Activated T-cell treated with anti-CD3 and anti-CD28 coated beads, Interleukin-2, amount 50 U/mL, for 1 hour (primary cell): ENCODE data around the gene KRT16.
"Not testable (repeated sequence)": the region's sequence is repeated elsewhere in the genome, so short reads cannot be mapped to it uniquely, and the experiment has no call there.

Experiments
- DNase-seq: peaks from one replicate; pipeline ENCODE4 v3.0.0-alpha.2; 2020

The KRT16 gene

GRCh38 chr17:41647038-41647813 is 34.7 kb upstream of the KRT16 start:
- no peak for DNase-seq

DNA sequence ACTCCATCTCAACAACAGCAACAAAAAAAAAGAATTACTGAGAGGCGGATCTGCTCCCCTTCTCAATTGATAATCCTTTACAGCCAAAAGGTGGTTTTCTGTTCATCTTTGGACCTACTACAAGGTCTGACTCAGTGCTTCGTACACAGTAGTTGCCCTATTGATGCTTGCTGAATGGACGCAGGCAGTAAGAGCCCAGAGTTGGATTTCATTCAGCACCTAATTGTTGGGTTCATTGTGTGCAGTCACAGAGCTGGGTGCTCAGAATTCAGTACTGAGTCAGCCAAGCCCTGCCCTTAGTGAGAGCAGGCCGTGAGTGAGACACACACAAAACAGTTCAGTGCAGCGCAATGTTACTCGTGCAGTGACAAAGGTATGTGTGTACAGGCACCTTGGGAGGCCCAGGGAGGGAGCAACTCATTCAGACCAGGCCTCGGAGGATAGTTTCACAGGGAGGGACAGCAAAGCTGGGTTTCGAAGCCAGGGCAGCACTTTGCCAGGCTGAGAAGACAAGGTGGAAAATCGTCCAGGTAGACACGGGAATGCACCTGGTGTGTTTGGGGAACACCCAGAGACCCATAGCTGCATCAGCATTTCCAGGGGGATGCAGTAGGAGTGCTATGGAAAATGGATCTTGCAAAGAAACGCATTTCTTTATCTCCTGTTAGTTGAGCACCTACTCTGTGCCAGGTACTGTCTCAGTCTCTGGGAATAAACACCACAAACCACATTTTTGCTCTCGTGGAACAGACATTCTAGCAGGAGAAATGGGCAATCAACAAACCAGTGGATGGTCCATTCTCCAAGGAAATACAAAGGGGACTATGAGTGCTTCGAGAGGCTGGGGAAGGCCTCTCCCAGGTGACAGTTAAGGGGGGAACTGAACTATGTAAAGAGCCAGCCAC is 29.9 kb upstream of the KRT16 start:
- no peak for DNase-seq

GRCh38 chr17:41640596-41640995 is 28.0 kb upstream of the KRT16 start:
- not testable (repeated sequence) for DNase-seq

DNA sequence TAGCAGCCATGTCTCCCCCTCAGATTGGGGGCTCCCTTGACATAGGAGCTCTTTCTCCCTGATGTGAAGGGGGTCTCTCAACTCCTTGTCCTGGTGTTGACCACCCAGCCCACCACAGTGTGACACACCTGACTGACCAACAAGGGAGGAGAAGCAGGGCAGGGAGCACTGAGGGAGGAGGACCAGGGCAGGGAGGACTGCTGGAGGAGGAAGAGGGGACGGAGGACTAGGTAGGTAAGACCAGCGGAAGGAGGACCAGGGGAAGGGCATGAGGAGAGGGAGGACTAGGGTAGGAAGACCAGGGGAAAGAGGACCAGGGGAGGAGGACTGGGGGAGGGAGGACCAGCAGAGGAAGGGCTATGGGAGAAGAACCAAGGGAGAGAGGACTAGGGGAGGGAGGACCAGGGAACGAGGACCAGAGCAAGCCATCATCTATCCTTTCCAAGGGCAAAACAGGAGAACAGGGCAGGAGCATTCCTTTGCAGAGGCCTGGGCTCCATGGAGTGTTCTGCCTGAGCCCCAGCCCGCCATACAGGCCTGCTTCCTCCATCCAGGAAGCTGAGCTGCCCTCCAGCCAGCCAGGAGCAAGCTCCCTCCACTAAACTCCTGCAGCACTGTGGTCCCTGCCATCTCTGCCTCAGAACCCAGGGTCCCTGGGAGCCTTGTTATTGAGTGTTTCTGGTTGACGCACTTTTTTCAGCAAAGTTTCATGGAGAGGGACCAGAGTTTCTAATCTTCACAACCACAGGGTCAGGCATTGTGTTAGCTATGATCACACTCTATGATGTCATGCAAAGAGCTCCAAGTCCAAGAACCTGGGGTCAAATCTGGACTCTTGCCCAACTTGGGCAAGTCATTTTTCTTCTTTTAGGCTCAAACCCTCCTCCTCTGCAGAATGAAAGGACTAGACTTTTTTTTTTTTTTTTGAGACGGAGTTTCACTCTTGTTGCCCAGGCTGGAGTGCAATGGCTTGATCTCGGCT is 27.2 kb upstream of the KRT16 start:
- DNase-seq = no peak

GRCh38 chr17:41638941-41639340 is 26.4 kb upstream of the KRT16 start:
- no peak for DNase-seq

GRCh38 chr17:41638194-41638593 is 25.6 kb upstream of the KRT16 start:
- no peak for DNase-seq

GRCh38 chr17:41636652-41637051 is 24.1 kb upstream of the KRT16 start:
- DNase-seq = no peak

DNA sequence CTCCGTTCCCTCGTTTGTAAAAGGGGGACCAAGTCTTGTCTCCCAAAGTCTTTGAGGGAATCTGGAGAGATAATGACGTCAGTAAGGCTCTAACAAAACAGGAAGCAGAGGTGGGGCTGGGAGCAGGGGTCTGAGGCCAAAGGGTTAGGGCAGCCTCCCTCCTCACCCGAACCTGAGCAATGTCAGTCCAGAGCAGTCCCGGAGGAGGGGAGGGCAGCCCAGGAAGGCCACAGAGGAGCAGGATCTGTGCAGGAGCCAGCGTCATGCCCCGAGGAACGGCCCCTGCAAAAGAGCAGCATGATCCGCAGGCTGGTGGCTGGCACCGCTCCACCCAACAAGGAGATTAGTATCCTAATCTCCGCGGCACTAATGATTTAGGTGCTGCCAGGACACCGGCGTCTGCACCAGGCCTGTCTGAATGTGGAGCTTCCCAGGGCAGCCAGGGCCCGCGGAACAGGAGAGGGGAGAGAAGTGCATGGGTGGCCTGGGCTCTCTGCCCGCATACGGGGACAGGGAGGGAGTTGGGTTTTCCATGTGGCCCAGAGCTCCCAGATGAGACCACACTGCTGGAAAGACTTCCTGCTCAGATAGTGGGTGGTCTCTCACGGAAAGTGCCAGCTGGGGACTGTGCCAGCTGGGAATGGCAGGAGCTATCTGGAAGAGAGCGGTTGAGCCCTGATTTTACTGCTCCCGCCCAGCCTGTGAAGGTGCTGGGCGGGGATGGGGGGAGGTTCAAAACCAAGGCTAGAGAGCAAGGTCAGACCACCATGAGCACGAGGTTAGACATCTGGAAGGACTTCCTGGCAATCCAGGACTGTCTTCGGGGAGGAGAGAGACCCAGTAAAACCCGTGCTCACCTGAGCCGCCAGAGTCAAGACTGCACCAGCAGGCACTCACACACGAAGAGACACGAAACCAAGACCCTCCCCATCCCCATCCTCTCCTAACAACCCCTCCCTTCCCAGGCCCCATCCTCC is 22.8 kb upstream of the KRT16 start:
- DNase-seq = no peak

DNA sequence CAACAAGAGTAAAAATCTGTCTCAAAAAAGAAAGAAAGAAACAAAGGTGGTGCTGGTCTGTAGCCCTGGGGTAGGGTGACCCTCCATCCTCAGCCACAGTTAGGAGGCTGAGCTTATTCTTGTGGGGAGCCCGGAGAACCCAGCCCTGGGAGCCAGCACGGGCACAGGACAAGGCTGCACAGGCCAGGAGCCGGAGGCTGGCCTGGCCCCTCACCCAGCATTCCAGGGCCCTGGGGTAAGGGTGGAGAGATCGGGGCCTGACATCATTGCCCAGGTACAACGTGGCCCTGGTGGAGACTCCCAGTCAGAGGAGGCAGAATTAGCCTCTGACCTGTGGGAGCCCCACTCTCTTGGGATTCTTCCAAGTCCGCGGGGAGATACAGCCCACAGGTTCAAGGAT is 22.1 kb upstream of the KRT16 start:
- no peak for DNase-seq

DNA sequence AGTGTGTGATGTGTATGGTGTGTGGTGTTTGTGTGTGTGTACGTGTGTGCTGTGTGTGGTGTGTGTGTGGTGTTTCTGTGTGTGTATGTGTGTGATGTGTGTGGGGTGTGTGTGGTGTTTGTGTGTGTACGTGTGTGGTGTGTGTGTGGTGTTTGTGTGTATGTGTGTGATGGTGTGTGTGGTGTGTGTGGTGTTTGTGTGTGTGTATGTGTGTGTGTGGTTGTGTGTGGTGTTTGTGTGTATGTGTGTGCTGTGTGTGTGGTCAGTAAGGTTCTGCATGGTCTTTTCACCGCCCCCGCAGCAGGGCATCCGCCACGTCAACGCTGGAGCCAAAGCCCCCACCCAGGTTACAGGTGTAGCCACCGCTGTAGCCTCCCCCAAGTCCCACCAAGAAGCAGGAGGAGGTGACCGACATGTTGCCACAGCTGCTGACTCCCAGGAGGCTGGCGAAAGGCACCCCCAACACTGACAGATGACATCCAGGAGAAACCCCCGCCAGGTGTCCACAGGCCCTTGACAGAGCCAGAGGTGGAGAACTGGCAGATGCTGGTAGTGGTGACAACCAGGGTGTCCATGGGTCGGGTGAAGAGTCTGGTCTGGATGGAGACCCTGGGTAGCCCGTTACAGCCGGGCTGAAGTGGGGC is 21.1 kb upstream of the KRT16 start:
- DNase-seq = no peak

GRCh38 chr17:41632482-41633105 is 20.0 kb upstream of the KRT16 start:
- no peak for DNase-seq

- DNase-seq = no peak
Measured at GRCh38 chr17:41631898-41632285, 19.3 kb upstream of the KRT16 start.

DNA sequence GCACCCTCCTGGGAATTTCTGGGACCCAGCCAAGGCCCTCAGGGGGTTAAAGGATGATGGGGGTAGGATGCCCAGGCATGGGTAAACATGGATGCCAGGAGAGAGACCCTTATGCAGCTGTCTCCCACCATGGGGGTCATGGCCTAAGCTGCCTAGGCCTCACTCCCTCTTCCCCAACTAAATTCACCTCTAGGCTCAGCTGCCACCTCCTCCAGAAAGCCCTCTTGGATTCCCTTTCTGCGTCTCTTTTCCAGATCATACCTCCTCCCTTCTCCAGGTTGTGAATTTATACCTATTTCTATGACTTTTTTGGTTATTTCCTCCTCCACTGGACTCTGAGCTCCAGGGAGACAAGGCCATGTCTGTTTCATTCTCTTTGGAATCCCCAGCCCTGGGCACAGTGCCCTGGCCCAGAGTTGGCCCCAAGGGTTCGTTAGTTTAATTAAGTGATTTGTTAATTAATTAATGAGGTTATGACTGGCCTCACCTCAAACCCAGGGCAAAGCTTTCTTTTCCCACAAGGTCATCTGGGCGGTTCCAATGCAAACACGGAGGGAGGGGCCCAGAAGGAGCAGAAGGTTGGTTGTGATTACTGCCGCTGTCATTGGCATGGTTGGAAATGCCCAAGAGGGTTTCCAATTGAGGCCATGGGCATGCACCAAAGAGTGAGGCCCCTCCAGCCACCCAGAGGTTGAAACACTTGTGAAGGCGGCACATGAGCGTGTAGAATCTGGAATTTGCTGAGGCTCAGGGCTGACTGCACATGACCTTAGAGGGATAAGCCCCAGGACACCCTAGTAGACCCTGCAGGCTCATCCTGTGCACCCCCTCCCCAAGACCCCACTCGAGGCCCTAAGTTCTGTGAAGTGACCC is 18.7 kb upstream of the KRT16 start:
- no peak for DNase-seq

GRCh38 chr17:41629826-41630670 is 17.5 kb upstream of the KRT16 start:
- DNase-seq = no peak

DNA sequence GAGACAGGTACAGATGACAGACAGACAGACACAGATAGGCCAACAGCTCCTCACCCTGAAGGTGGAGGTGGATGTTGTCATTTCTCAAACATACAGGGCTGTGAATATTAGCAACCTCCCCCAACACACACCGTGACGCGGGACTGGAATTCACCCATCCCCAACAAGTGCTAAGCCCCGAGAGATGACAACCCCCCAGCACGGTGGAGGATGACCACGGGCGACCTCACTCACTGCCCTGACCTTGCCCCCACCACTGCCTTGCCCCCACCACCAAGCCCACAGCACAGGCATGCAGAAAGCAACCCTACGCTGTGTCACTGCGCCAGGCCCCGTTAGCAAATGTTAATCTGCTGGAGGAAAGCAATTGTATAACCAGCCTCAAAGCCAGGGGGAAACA is 16.7 kb upstream of the KRT16 start:
- DNase-seq = no peak

- not testable (repeated sequence) for DNase-seq
Measured at GRCh38 chr17:41628621-41629255, 16.2 kb upstream of the KRT16 start.

DNA sequence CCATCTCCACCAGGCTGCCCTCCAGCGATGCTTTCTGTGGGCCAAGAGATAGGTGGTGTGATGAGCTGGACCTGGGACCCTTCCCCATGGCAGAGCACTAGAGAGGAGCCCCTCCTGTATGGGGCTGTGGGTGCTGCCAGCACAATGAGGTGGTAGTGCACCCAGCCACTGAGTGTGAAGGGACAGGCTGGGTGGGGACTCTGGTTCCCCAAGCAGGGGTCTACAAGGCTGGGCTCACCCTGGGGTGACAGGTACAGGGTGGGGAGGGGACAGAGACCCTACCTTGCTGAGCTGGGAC is 15.5 kb upstream of the KRT16 start:
- not testable (repeated sequence) for DNase-seq
